ENCODE measurements around the gene FBRSL1.

Gene FBRSL1

DNA sequence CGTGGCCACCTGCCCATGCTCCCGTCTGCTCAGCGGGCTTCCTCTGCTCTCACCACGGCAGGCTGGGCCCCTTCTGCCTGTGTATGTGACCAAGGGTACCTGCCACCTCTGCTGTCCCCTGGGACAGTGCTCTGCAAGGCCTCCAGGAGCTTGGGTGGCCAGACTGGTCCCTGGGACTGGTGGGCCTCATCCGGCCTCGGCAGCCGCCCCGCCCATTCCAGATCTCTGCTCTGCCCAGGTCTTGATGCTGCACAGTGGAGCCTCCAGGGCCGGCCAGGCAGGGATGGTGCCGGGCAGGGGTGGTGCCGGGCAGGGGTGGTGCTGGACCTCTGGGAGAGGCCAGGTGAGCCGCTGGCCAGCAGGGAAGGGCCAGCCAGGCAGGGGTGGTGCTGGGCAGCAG is 9.0 kb downstream of the FBRSL1 start:
- TF ChIP-seq CTCF (IDR thresholded peaks at IDR 0.05; ENCODE audit: borderline replicate concordance, insufficient read depth, low read depth, low read length): no peak

GRCh38 chr12:132500142-132500855 is 10.3 kb downstream of the FBRSL1 start:
- no peak for TF ChIP-seq CTCF (IDR thresholded peaks at IDR 0.05; ENCODE audit: borderline replicate concordance, insufficient read depth, low read depth, low read length)
- H3K4me3 ChIP-seq (ENCODE audit: low read depth, low read length): no peak overlapping the region

More for the DNA sequence above, 9.0 kb downstream of the FBRSL1 start:
- H3K4me3 ChIP-seq (ENCODE audit: low read depth, low read length): no peak overlapping the region

DNA sequence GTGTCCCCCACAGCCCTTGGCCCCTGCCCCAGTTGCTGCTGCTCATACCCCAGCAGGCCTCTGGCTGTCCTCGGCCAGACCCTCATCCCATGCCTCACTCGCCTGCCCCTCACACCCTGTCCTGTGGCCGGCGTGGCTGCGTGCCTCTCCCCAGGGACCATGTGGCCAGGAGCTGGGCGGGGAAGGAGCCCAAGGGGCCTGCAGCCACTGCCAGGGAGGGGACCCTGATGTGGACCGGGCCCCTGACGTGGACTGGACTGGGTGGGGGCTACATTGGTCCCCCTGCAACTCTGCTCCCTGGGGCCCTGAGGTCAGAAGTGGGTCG is 10.9 kb downstream of the FBRSL1 start:
- H3K4me3 ChIP-seq (ENCODE audit: low read depth, low read length): no peak overlapping the region
- no peak for TF ChIP-seq CTCF (IDR thresholded peaks at IDR 0.05; ENCODE audit: borderline replicate concordance, insufficient read depth, low read depth, low read length)

DNA sequence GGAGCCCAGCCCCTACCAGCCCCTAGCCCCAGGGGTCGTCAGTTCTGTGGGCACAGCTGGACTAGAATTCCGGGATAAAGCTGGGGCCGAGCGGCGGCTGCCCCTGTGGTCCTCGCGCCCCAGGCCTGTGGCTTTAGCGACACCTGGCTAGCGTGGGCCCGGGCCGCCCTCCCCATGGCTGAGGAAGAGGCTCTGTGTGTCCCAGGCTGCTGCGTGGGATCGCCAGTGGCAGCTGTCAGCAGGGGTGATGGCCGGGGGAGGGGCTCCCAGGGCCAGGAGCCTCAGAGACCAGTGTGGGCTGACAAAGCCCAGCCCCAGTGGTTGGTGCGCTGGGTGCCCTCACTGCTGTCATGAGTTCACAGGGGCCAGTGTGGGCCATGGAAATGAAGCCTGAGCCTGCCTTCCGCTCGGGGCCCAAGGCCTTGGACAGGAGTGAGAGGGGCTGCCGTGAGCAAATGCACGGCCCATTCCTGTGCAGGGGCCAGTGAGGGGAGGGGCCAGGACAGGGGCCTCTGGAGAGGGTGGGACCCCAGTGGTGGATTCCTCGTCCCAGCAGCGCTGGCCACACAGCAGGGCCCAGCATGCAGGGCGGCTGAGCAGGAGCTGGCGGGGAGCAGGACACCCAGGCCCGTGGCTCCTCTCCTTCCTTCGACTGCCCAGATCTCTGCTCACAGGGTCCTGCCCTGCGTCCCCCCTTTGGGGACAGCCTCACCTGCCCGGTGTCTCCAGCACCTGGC is 11.4 kb downstream of the FBRSL1 start:
- TF ChIP-seq CTCF (IDR thresholded peaks at IDR 0.05; ENCODE audit: borderline replicate concordance, insufficient read depth, low read depth, low read length): no peak
- no peak overlapping the region for H3K4me3 ChIP-seq (ENCODE audit: low read depth, low read length)

DNA sequence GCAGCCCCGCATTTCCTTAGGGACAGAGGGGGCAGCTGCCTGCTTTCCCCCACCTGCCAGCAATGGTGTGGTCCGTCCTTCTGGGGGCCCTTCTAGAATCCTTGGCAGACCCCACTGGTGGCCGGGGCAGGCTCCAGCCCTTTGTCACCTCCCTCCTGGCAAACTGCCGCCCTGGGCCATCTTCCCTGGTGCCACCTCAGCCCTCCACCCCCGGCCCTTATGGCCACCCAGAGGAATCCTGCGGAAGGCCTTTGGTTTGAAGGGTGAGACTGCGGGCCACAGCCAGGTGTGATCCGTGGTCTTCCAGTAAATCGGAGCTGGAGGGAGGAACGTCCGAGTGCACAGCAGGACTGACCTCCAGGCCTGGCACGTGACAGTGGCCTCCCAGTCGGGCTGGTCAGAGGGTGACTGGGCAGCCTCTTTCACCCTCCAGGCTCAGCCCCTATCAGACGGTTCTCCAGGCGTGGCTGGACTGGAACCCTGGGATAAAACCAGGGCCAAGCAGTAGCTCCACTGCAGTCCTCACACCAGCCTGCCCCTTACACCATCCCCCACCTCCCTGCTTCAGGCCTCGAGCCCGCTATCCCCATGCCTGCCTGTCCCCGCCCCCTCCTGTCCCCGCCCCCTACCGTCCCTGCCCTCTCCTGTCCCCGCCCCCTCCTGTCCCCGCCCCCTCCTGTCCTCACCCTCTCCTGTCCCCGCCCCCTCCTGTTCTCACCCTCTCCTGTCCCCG is 12.4 kb downstream of the FBRSL1 start:
- TF ChIP-seq CTCF (IDR thresholded peaks at IDR 0.05; ENCODE audit: borderline replicate concordance, insufficient read depth, low read depth, low read length): no peak
- H3K4me3 ChIP-seq (ENCODE audit: low read depth, low read length): no peak overlapping the region

DNA sequence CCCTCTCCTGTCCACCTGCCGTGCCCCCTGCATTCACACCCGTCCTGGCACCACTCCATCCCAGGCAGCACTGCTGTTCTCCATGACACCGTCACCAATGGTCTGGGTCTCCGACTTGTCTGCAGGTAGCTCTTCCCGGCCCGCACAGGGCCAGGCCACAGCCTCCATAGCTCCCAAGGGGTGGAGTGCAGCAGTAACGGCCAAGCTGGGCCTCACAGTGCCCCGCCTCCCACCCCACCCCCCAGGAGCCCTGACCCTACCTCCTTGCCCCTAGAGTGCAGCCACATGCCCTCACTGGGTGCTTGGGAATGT is 12.9 kb downstream of the FBRSL1 start:
- no peak for TF ChIP-seq CTCF (IDR thresholded peaks at IDR 0.05; ENCODE audit: borderline replicate concordance, insufficient read depth, low read depth, low read length)
- H3K4me3 ChIP-seq (ENCODE audit: low read depth, low read length): no peak overlapping the region

All from GM12875 (cell line).